Measurements from ENCODE around the gene ARHGAP32. TPM values are rescaled to one million over a fixed set of nuclear protein-coding genes. Genes with fewer than 3 reads are reported as not detected.

Gene ARHGAP32
- total RNA-seq, 1 donor from 2014 or later: 79.9 TPM

GRCh38 chr11:128963744-128964325, 228.3 kb downstream of the ARHGAP32 start:
- FAIRE-seq: no peak

GRCh38 chr11:128962896-128963295, 229.2 kb downstream of the ARHGAP32 start:
- FAIRE-seq (no peak), DNase-seq (ENCODE audit: low spot score in 2 of 2) (no peak)

More at GRCh38 chr11:128963744-128964325, 228.3 kb downstream of the ARHGAP32 start:
- DNase-seq (ENCODE audit: low spot score in 2 of 2): no peak

GRCh38 chr11:128961645-128962044, 230.5 kb downstream of the ARHGAP32 start:
- DNase-seq (ENCODE audit: low spot score in 2 of 2): no peak
- no peak for FAIRE-seq

- no peak for DNase-seq (ENCODE audit: low spot score in 2 of 2)
- no peak for FAIRE-seq
These were observed 235.0 kb downstream of the ARHGAP32 start for GRCh38 chr11:128957202-128957482.

- DNase-seq (ENCODE audit: low spot score in 2 of 2) (peak; percentile 41 to 60), FAIRE-seq (peak; percentile 45)
These were observed 235.5 kb downstream of the ARHGAP32 start for GRCh38 chr11:128956401-128957201.

GRCh38 chr11:128955636-128956035, 236.5 kb downstream of the ARHGAP32 start:
- FAIRE-seq: no peak
- no peak for DNase-seq (ENCODE audit: low spot score in 2 of 2)

- DNase-seq (ENCODE audit: low spot score in 2 of 2): no peak
- no peak for FAIRE-seq
These were observed 239.0 kb downstream of the ARHGAP32 start for GRCh38 chr11:128953151-128953550.

GRCh38 chr11:128949791-128950454, 242.2 kb downstream of the ARHGAP32 start:
- DNase-seq (ENCODE audit: low spot score in 2 of 2) (no peak), FAIRE-seq (no peak)

GRCh38 chr11:128948583-128948982, 243.5 kb downstream of the ARHGAP32 start:
- FAIRE-seq (no peak), DNase-seq (ENCODE audit: low spot score in 2 of 2) (no peak)

GRCh38 chr11:128947773-128948172, 244.4 kb downstream of the ARHGAP32 start:
- FAIRE-seq (no peak), DNase-seq (ENCODE audit: low spot score in 2 of 2) (no peak)

- FAIRE-seq: no peak
- DNase-seq (ENCODE audit: low spot score in 2 of 2): no peak
These were observed 245.5 kb downstream of the ARHGAP32 start for GRCh38 chr11:128946648-128947047.

- DNase-seq (ENCODE audit: low spot score in 2 of 2) (no peak), FAIRE-seq (no peak)
These were observed 248.6 kb downstream of the ARHGAP32 start for GRCh38 chr11:128943428-128943976.

- FAIRE-seq (no peak), DNase-seq (ENCODE audit: low spot score in 2 of 2) (no peak)
These were observed 249.2 kb downstream of the ARHGAP32 start, which contains the start of gene TP53AIP1 for GRCh38 chr11:128942817-128943427. Gene TP53AIP1 (minus strand): TSS chr11:128942871. CDS start chr11:128937818, 5,053 bp downstream.

GRCh38 chr11:128942272-128942612, 249.9 kb downstream of the ARHGAP32 start:
- FAIRE-seq (no peak), DNase-seq (ENCODE audit: low spot score in 2 of 2) (no peak)

GRCh38 chr11:128941573-128942271, 250.4 kb downstream of the ARHGAP32 start:
- DNase-seq (ENCODE audit: low spot score in 2 of 2): no peak
- no peak for FAIRE-seq

- FAIRE-seq (no peak), DNase-seq (ENCODE audit: low spot score in 2 of 2) (no peak)
These were observed 251.0 kb downstream of the ARHGAP32 start for GRCh38 chr11:128941110-128941509.

GRCh38 chr11:128940603-128941002, 251.5 kb downstream of the ARHGAP32 start:
- FAIRE-seq (no peak), DNase-seq (ENCODE audit: low spot score in 2 of 2) (no peak)

GRCh38 chr11:128940156-128940555, 252.0 kb downstream of the ARHGAP32 start:
- FAIRE-seq: no peak

GRCh38 chr11:128939591-128939990, 252.5 kb downstream of the ARHGAP32 start:
- DNase-seq (ENCODE audit: low spot score in 2 of 2): no peak
- no peak for FAIRE-seq

More at GRCh38 chr11:128940156-128940555, 252.0 kb downstream of the ARHGAP32 start:
- DNase-seq (ENCODE audit: low spot score in 2 of 2): no peak

Data from frontal cortex (tissue), 4 donors.